Myometrial cell (primary cell): ENCODE measurements around the gene DPPA2. TPM values are rescaled to one million over a fixed set of nuclear protein-coding genes. Genes with fewer than 3 reads are reported as not detected.

ENCODE experiments used
- total RNA-seq: library from RNA; depleted of rRNA; stranded (reverse); fragments of >200 nt; gene quantifications from 2 replicates; pipeline ENCODE4 v1.2.3, GENCODE V29; 2015

The DPPA2 gene, protein sequence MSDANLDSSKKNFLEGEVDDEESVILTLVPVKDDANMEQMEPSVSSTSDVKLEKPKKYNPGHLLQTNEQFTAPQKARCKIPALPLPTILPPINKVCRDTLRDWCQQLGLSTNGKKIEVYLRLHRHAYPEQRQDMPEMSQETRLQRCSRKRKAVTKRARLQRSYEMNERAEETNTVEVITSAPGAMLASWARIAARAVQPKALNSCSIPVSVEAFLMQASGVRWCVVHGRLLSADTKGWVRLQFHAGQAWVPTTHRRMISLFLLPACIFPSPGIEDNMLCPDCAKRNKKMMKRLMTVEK
- total RNA-seq = not detected in 2 replicates

DNA sequence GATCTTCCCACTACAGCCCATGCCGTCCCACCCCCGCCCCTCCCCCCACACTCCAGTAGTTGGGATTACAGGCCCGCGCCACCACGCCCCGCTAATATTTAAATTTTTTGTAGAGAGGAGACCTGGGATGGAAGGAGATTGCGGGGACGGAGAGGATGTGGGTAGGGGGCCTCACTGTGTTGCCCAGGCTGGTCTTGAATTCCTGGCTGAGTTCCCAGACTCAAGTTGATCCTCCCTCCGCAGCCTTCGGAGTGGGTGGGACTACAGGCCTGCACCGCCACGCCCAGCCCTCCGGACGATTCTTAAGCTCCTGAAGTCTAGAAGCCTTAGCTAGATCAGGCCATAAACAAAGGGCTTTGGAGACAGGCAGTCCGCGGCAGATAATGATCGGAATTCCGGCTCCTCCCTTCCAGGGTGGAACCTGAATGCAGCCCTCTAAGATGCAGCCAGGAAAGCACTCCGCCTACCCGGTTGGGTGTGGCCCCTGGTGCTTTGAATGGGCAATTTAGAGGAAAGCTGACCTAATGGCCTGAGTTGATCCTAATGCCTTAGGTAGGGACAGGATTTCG lies at the start of gene DPPA2:
Gene DPPA2, minus strand, starts transcription at position 356 of the 569 bp plus-strand sequence. CDS start 1,975 bp downstream, outside the sequence.

DNA sequence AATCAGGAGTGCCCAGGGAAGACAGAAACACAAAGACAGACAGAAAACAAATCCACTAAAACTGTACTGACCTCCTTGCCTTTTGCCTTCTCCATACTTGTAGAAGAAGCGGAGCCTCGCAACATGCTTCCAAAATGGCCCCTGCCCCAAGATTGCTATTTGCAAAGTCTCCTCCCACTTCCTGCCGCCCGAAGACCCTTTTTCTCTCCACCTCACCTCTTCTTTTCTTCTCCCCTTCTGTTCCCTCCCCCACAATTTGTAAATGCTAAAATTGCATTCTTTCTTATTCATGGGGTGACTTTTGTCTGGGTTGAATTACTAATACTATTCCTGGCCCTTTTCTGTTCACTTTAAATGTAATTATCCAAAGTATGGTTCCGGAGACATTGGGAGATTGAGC lies 21.1 kb upstream of the DPPA2 start, which contains the start of gene DPPA4:
Gene DPPA4, minus strand, starts transcription at position 154 of the 400 bp plus-strand sequence. Its CDS starts 29 bp downstream, at position 125.

Other genes starting within 250 kb of the DPPA2 start
- not detected in 2 replicates for gene MORC1, start 198.4 kb downstream of the DPPA2 start, total RNA-seq
- not detected in 2 replicates for gene C3orf85, start 179.8 kb downstream of the DPPA2 start, total RNA-seq
- not detected in 2 replicates for gene DPPA4, start 21.0 kb upstream of the DPPA2 start, total RNA-seq